ENCODE measurements around the gene HYAL3. TPM values are rescaled to one million over a fixed set of nuclear protein-coding genes. Genes with fewer than 3 reads are reported as not detected.

The HYAL3 gene
- total and polyA plus RNA-seq, 10 of the 15 experiments (the other 5 are each of a cell fraction or from before 2014, with no cell fraction given), result 0.37 to 4.2 (median 2.8) TPM

DNA sequence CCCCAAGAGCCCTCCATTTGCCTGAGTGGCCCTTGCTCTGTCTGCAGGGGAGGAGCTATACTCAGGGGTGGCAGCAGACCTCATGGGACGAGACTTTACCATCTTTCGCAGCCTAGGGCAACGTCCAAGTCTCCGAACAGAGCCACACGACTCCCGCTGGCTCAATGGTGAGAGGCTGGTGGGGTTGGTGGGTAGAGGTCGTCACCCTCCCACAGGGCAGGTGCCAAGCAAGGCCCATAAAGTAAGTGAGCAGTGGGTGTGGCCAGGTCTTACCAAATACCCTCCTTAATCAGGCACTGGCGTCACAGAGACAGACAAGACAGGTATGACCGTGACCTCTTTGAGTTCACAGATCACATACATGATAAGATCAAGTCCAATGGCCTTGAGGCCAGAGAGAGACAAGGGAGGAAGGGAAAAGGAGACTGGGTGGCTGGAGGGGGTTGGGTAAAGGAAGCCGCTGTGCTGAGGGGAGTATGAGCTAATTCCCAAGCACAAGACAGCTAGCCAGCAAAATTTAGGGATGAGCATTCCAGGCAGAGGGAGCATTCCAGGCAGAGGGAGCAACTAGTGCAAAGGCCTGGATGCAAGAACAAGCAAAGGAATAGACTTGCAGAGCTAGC, 27.8 kb downstream of the HYAL3 start:
- POLR2A ChIA-PET, result interaction anchor here (1.6 kb wide), 1 partner anchor 44 kb away, joined by 5 read pairs; no protein-coding TSS in a partner anchor
- RAD21 ChIA-PET (ENCODE audit: unreplicated experiment), result interaction anchor here (1.1 to 3.5 kb wide), 4 partner anchors 20 to 44 kb away, joined by 3 to 23 read pairs (median 6); partner anchors contain the start of genes GNAI2 and IFRD2
- TF ChIP-seq CHD1 (IDR thresholded peaks at IDR 0.05; ENCODE audit: low read depth, low read length), result no peak
- no peak for TF ChIP-seq STAT3 (IDR thresholded peaks at IDR 0.05; ENCODE audit: low read depth, low read length)
- TF ChIP-seq MYB (IDR thresholded peaks at IDR 0.05; ENCODE audit: borderline replicate concordance, low read depth, low read length), result no peak
- TF ChIP-seq HDAC6 (IDR thresholded peaks at IDR 0.05; ENCODE audit: unreplicated experiment), result no peak
- no peak for TF ChIP-seq NFYA (IDR thresholded peaks at IDR 0.05; ENCODE audit: borderline replicate concordance, low read depth, low read length)
- no peak for TF ChIP-seq KLF5 (IDR thresholded peaks at IDR 0.05; ENCODE audit: partially characterized antibody)
- TF ChIP-seq ATF7 (IDR thresholded peaks at IDR 0.05; ENCODE audit: low read depth), result no peak
- TF ChIP-seq RELA (IDR thresholded peaks at IDR 0.05; ENCODE audit: borderline replicate concordance, partially characterized antibody), result no peak
- no peak for TF ChIP-seq SRF (IDR thresholded peaks at IDR 0.05; ENCODE audit: low read depth in 2 of 2, low read length in 2 of 2)
- no peak for TF ChIP-seq SMC3 (IDR thresholded peaks at IDR 0.05; ENCODE audit: borderline replicate concordance, low read length)
- no peak for TF ChIP-seq SP1 (IDR thresholded peaks at IDR 0.05; ENCODE audit: low read depth, low read length)
- TF ChIP-seq ZNF207 (IDR thresholded peaks at IDR 0.05; ENCODE audit: borderline replicate concordance), result no peak
- H3K36me3 ChIP-seq (ENCODE audit: control insufficient read depth in 2 of 2, insufficient read depth in 2 of 2, low read length in 1 of 2), result no peaks in the 10 kb centered on the region
- H3K27me3 ChIP-seq (replicated peaks in 1 of 2; ENCODE audit: control insufficient read depth in 2 of 2, insufficient read depth in 2 of 2, low read length in 1 of 2), result peaks cover 7 to 13% of the 10 kb centered on the region in 2 experiments; a peak in 3 of 4 replicates
- SMC1A ChIA-PET (ENCODE audit: uncharacterized antibody, unreplicated experiment), result interaction anchor here (0.6 to 1.7 kb wide), 6 partner anchors 18 to 79 kb away, joined by 3 to 6 read pairs (median 4); no protein-coding TSS in a partner anchor
- H3K27ac ChIP-seq (ENCODE audit: control insufficient read depth, insufficient read depth), result no peak overlapping the region
- no peak overlapping the region for H3K4me3 ChIP-seq
- WGBS (ENCODE audit: insufficient coverage, insufficient replicate concordance, low lambda C conversion rate, missing lambda C conversion rate), result 46% methylated on average over 10 of the region's 10 CpGs
- in situ Hi-C loops (cut with MboI) (loop anchor here (5.0 kb wide), 2 partner anchors 74 to 149 kb away; no protein-coding TSS in a partner anchor), intact Hi-C loops (cut with micrococcal nuclease; ENCODE audit: unreplicated experiment) (no loop called here)
- FAIRE-seq, result no peak
- no peak overlapping the region for H3K9ac ChIP-seq (ENCODE audit: control insufficient read depth, insufficient read depth, low read length)
- CTCF ChIA-PET, result interaction anchor here (1.0 to 3.1 kb wide), 11 partner anchors 11 to 151 kb away, joined by 3 to 24 read pairs (median 6); partner anchors contain the start of gene GNAT1
- no peak for DNase-seq (ENCODE audit: low read depth, low spot score)
- no peak overlapping the region for H2AFZ ChIP-seq (ENCODE audit: control insufficient read depth, low read depth, low read length)
- no peaks in the 10 kb centered on the region for H3K79me2 ChIP-seq (ENCODE audit: control insufficient read depth, insufficient read depth, low read length)
- peaks cover 6% of the 10 kb centered on the region for H3K4me1 ChIP-seq (ENCODE audit: control insufficient read depth, insufficient read depth, low read length)
- H3K9me3 ChIP-seq (replicated peaks; ENCODE audit: control insufficient read depth, insufficient read depth, low read length), result no peaks in the 10 kb centered on the region
- no peak overlapping the region for H3K4me2 ChIP-seq (ENCODE audit: control insufficient read depth, insufficient read depth)
- no peaks in the 10 kb centered on the region for H4K20me1 ChIP-seq (ENCODE audit: control insufficient read depth, insufficient read depth)
- no TSS peak for BruUV-seq (replicated peaks)
- ATAC-seq, result no peak

All from GM12878 (cell line).